MM.1S (cell line): Measurements from ENCODE around the gene INPP5J.
"Not testable (repeated sequence)": the region's sequence is repeated elsewhere in the genome, so short reads cannot be mapped to it uniquely, and the experiment has no call there.

Experiments used
- DNase-seq: peaks from one replicate; pipeline ENCODE4 v3.0.0-alpha.2; 2015
- H2AFZ ChIP-seq: fragments of 300-600 bp; sonication (generic); 2 replicates; pipeline ENCODE4 v1.6.0; 2016; ENCODE audit warnings: antibody characterized with exemption, low read length
- H3F3A ChIP-seq: fragments of 300-600 bp; sonication (generic); 2 replicates; pipeline ENCODE4 v1.6.1; 2016; ENCODE audit warnings: mild to moderate bottlenecking, antibody characterized with exemption, low read length, moderate library complexity, mixed read lengths; ENCODE audit not compliant: insufficient read depth
- H3K27ac ChIP-seq: fragments of 300-600 bp; sonication (generic); 2 replicates; pipeline ENCODE4 v1.5.1; 2016; ENCODE audit warnings: mild to moderate bottlenecking, low read length
- H3K27me3 ChIP-seq: fragments of 300-600 bp; sonication (generic); replicated peaks from 2 replicates; pipeline ENCODE4 v1.6.0; 2016; ENCODE audit warnings: low read length; ENCODE audit not compliant: insufficient read depth
- H3K36me3 ChIP-seq: fragments of 300-600 bp; sonication (generic); replicated peaks from 2 replicates; pipeline ENCODE4 v1.6.1; 2016; ENCODE audit warnings: mild to moderate bottlenecking, low read length, mixed read lengths; ENCODE audit not compliant: insufficient read depth
- H3K4me1 ChIP-seq: fragments of 300-600 bp; sonication (generic); 2 replicates; pipeline ENCODE4 v1.6.1; 2016; ENCODE audit warnings: low read length, mixed read lengths
- H3K4me2 ChIP-seq: fragments of 300-600 bp; sonication (generic); 2 replicates; pipeline ENCODE4 v1.6.0; 2016; ENCODE audit warnings: low read depth, low read length
- H3K4me3 ChIP-seq: fragments of 300-600 bp; sonication (generic); 2 replicates; pipeline ENCODE4 v1.5.1; 2016; ENCODE audit warnings: low read length, mixed read lengths
- H3K79me2 ChIP-seq: fragments of 300-600 bp; sonication (generic); 2 replicates; pipeline ENCODE4 v1.6.1; 2016; ENCODE audit warnings: mixed run types, low read length, mixed read lengths
- H3K9ac ChIP-seq: fragments of 300-600 bp; sonication (generic); 2 replicates; pipeline ENCODE4 v1.6.1; 2016; ENCODE audit warnings: low read length, mixed read lengths
- H3K9me2 ChIP-seq: fragments of 300-600 bp; sonication (generic); replicated peaks from 2 replicates; pipeline ENCODE4 v1.6.1; 2016; ENCODE audit warnings: mild to moderate bottlenecking, low read length, mixed read lengths; ENCODE audit not compliant: insufficient read depth
- H3K9me3 ChIP-seq: fragments of 300-600 bp; sonication (generic); replicated peaks from 2 replicates; pipeline ENCODE4 v1.6.1; 2016; ENCODE audit warnings: mild to moderate bottlenecking, low read length, mixed read lengths; ENCODE audit not compliant: insufficient read depth
- H4K20me1 ChIP-seq: fragments of 300-600 bp; sonication (generic); 2 replicates; pipeline ENCODE4 v1.6.1; 2016; ENCODE audit warnings: mild to moderate bottlenecking, low read length, moderate library complexity, mixed read lengths; ENCODE audit not compliant: insufficient read depth
- EZH2 ChIP-seq: fragments of 300-600 bp; sonication (generic); optimal IDR thresholded peaks from 2 replicates; pipeline ENCODE3; 2017; ENCODE audit warnings: low read depth, mild to moderate bottlenecking, antibody characterized with exemption, low read length, mixed read lengths
- EZH2phosphoT487 ChIP-seq: fragments of 300-600 bp; sonication (generic); IDR thresholded peaks from 2 replicates; pipeline ENCODE4 v1.6.1; 2018; ENCODE audit warnings: antibody characterized with exemption, low read length
- TF ChIP-seq, protein P1 (sequence below): fragments of 300-600 bp; sonication (generic); IDR thresholded peaks from 2 replicates; pipeline ENCODE4 v1.5.1; 2016; ENCODE audit warnings: antibody characterized with exemption, low read length, mixed read lengths

The INPP5J gene

GRCh38 chr22:31170971-31171370 lies 48.2 kb downstream of the INPP5J start:
- Histone ChIP-seq H3K9me3 (no peaks in the 10 kb centered on the region), H3K36me3 (no peaks in the 10 kb centered on the region), H3K27me3 (no peaks in the 10 kb centered on the region), H3K4me1 (0 out of 2 replicates have a peak, but pooled peaks cover 5% of the 10 kb centered on the region), H3K4me2 (no peak overlapping the region), H3K9me2 (no peaks in the 10 kb centered on the region), H2AFZ (no peak overlapping the region), H3K4me3 (no peak overlapping the region), H3F3A (no peaks in the 10 kb centered on the region), H4K20me1 (no peaks in the 10 kb centered on the region), H3K9ac (no peak overlapping the region), H3K27ac (no peak overlapping the region), H3K79me2 (peaks cover 81% of the 10 kb centered on the region)
- no peak for TF ChIP-seq EZH2phosphoT487
- TF ChIP-seq, protein P1, sequence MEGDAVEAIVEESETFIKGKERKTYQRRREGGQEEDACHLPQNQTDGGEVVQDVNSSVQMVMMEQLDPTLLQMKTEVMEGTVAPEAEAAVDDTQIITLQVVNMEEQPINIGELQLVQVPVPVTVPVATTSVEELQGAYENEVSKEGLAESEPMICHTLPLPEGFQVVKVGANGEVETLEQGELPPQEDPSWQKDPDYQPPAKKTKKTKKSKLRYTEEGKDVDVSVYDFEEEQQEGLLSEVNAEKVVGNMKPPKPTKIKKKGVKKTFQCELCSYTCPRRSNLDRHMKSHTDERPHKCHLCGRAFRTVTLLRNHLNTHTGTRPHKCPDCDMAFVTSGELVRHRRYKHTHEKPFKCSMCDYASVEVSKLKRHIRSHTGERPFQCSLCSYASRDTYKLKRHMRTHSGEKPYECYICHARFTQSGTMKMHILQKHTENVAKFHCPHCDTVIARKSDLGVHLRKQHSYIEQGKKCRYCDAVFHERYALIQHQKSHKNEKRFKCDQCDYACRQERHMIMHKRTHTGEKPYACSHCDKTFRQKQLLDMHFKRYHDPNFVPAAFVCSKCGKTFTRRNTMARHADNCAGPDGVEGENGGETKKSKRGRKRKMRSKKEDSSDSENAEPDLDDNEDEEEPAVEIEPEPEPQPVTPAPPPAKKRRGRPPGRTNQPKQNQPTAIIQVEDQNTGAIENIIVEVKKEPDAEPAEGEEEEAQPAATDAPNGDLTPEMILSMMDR, result no peak
- TF ChIP-seq EZH2, result no peak
- DNase-seq, result no peak

DNA sequence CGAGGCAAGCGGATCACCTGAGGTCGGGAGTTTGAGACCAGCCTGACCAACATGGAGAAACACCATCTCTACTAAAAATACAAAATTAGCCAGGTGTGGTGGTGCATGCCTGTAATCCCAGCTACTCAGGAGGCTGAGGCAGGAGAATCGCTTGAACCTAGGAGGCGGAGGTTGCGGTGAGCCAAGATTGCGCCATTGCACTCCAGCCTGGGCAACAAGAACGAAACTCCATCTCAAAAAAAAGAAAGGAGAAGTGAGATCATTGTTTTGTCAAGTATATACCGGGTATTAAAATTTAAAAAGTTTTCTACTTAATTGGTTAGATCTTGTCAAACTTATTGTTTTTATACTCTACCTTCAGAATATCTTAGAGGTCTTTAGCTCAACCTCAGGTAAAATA lies 49.0 kb downstream of the INPP5J start:
- not testable (repeated sequence) for H2AFZ ChIP-seq, H3K4me3 ChIP-seq, H3K4me1 ChIP-seq, DNase-seq, H3K9me3 ChIP-seq, H3F3A ChIP-seq, H3K9me2 ChIP-seq, H3K36me3 ChIP-seq, H3K27ac ChIP-seq, H3K27me3 ChIP-seq, H3K4me2 ChIP-seq, H4K20me1 ChIP-seq, H3K9ac ChIP-seq
- peaks cover 83% of the 10 kb centered on the region for H3K79me2 ChIP-seq

- no peak for DNase-seq
Measured at GRCh38 chr22:31173386-31174145, 50.8 kb downstream of the INPP5J start.

More at GRCh38 chr22:31173386-31174145, 50.8 kb downstream of the INPP5J start:
- Histone ChIP-seq H3K9me2 (no peaks in the 10 kb centered on the region), H4K20me1 (no peaks in the 10 kb centered on the region), H3K27me3 (no peaks in the 10 kb centered on the region), H3K79me2 (peaks cover 83% of the 10 kb centered on the region), H3K27ac (no peak overlapping the region), H3K36me3 (no peaks in the 10 kb centered on the region), H3K4me3 (no peak overlapping the region), H3K9me3 (no peaks in the 10 kb centered on the region), H3K4me1 (0 out of 2 replicates have a peak, but pooled peaks cover 5% of the 10 kb centered on the region), H2AFZ (no peak overlapping the region), H3K9ac (no peak overlapping the region), H3K4me2 (no peak overlapping the region), H3F3A (no peaks in the 10 kb centered on the region)
- TF ChIP-seq, protein P1, result no peak
- TF ChIP-seq EZH2phosphoT487 (no peak), EZH2 (no peak)
